GM19463 (cell line): ENCODE results near the gene CTF1.
"Not testable (repeated sequence)": the region's sequence is repeated elsewhere in the genome, so short reads cannot be mapped to it uniquely, and the experiment has no call there.

ENCODE experiments used
- ATAC-seq: cut with Tn5 transposase; IDR thresholded peaks from one replicate; pipeline ENCODE4 v1.9.1; 2021; ENCODE audit warnings: mild to moderate bottlenecking, moderate library complexity; ENCODE audit not compliant: unreplicated experiment

CTF1 gene

GRCh38 chr16:30896261-30896888 is at the start of gene CTF1:
TSS of gene CTF1 (plus strand) at chr16:30896614. CDS start at chr16:30896644, 30 bp downstream.
- no peak for ATAC-seq

GRCh38 chr16:30846649-30847402 is 49.6 kb upstream of the CTF1 start:
- ATAC-seq, result no peak

- ATAC-seq, result no peak
Measured at GRCh38 chr16:30850246-30850645, 46.2 kb upstream of the CTF1 start.

GRCh38 chr16:30853758-30854157 is 42.7 kb upstream of the CTF1 start:
- no peak for ATAC-seq

- ATAC-seq, result no peak
Measured at GRCh38 chr16:30858111-30858495, 38.3 kb upstream of the CTF1 start.

- ATAC-seq, result no peak
Measured at GRCh38 chr16:30858829-30859423, 37.5 kb upstream of the CTF1 start.

- not testable (repeated sequence) for ATAC-seq
Measured at GRCh38 chr16:30860729-30861128, 35.7 kb upstream of the CTF1 start.

GRCh38 chr16:30863178-30863577 is 33.2 kb upstream of the CTF1 start:
- ATAC-seq, result not testable (repeated sequence)

GRCh38 chr16:30866031-30866430 is 30.4 kb upstream of the CTF1 start:
- no peak for ATAC-seq

GRCh38 chr16:30867747-30868146 is 28.7 kb upstream of the CTF1 start:
- no peak for ATAC-seq

- ATAC-seq, result no peak
Measured at GRCh38 chr16:30870904-30871303, 25.5 kb upstream of the CTF1 start.

- ATAC-seq, result no peak
Measured at GRCh38 chr16:30874244-30874820, 22.1 kb upstream of the CTF1 start.

- ATAC-seq, result peak; percentile 89
Measured at GRCh38 chr16:30874821-30875717, 21.3 kb upstream of the CTF1 start.

- ATAC-seq, result no peak
Measured at GRCh38 chr16:30875871-30876801, 20.3 kb upstream of the CTF1 start.

GRCh38 chr16:30876867-30877266 is 19.5 kb upstream of the CTF1 start:
- no peak for ATAC-seq

- no peak for ATAC-seq
Measured at GRCh38 chr16:30882429-30883310, 13.7 kb upstream of the CTF1 start.

- no peak for ATAC-seq
Measured at GRCh38 chr16:30884760-30885159, 11.7 kb upstream of the CTF1 start.

- no peak for ATAC-seq
Measured at GRCh38 chr16:30885196-30885595, 11.2 kb upstream of the CTF1 start.

GRCh38 chr16:30886145-30886544 is 10.3 kb upstream of the CTF1 start:
- ATAC-seq, result no peak
